Activated CD8-positive, alpha-beta memory T cell treated with anti-CD3 and anti-CD28 coated beads, Interleukin-2, amount 10 ng/mL, durations not matched to agents 7 days and 5 days (primary cell): ENCODE measurements around the gene PHACTR1. TPM values are rescaled to one million over a fixed set of nuclear protein-coding genes. Genes with fewer than 3 reads are reported as not detected.
A peak's percentile ranks its signal among the peaks of the same experiment; 100 is the strongest.

Experiments used
- ATAC-seq: fragments of 150-1000 bp; cut with Tn5 transposase; one replicate; pipeline ENCODE4 v1.10.0; 2021; ENCODE audit warnings: moderate library complexity
- CTCF ChIA-PET: fragments of 350-600 bp; sonication (Branson Sonifier 250); formaldehyde crosslinking; loops from one replicate; lab custom pipeline; 2021; ENCODE audit warnings: antibody characterized with exemption; lab: Charles Lee
- DNase-seq: peaks from one replicate; pipeline ENCODE4 v3.0.0-alpha.2; 2020
- H3K27ac Mint-ChIP-seq: one replicate; pipeline ENCODE4 v1.8.0; 2021; ENCODE audit warnings: mild to moderate bottlenecking, mixed read lengths
- H3K27me3 Mint-ChIP-seq: one replicate; pipeline ENCODE4 v1.8.0; 2021; ENCODE audit warnings: mixed read lengths
- H3K36me3 Mint-ChIP-seq: one replicate; pipeline ENCODE4 v1.8.0; 2021; ENCODE audit warnings: mild to moderate bottlenecking, mixed read lengths
- H3K4me1 Mint-ChIP-seq: one replicate; pipeline ENCODE4 v1.8.0; 2021; ENCODE audit warnings: mixed read lengths
- H3K4me3 Mint-ChIP-seq: one replicate; pipeline ENCODE4 v1.8.0; 2021; ENCODE audit warnings: mild to moderate bottlenecking, moderate library complexity, mixed read lengths
- H3K9me3 Mint-ChIP-seq: one replicate; pipeline ENCODE4 v1.8.0; 2022; ENCODE audit warnings: low read depth, mixed read lengths
- total RNA-seq, 2 experiments: library from RNA; stranded (reverse); gene quantifications; one replicate each; pipeline ENCODE4 v1.2.3, GENCODE V29; 2021

Gene PHACTR1
- total RNA-seq, 2 experiments from 2014 or later: 0.73 to 2.2 TPM

DNA sequence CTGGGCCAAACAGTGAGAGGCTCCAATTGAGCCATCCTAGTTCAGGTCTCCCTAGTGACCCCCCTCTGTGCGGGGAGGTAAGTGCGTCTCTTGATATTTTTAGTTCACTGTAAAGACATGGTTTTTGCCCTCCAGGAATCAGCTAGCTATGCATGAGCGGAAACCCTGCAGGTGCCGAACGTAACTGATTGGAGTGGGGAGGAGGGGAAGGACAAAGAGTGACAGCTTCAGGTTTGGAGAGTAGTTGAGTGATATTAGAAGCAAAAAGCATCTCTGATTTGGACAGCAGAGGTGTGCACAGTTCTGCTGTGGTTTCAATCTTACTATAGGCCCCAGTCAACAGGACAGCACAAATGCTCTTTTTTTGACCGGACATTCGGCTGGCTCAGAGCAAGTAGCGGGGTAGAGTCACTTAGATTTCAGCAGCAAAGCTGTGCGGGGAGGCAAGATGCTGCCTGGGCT, 580.0 kb downstream of the PHACTR1 start:
- CTCF ChIA-PET: no interaction called here
- Mint-ChIP-seq H3K9me3 (no peaks in the 10 kb centered on the region), H3K27ac (no peak overlapping the region), H3K4me3 (no peak overlapping the region), H3K27me3 (no peaks in the 10 kb centered on the region), H3K4me1 (no peaks in the 10 kb centered on the region), H3K36me3 (peaks cover 32% of the 10 kb centered on the region)
- no peak for DNase-seq
- no peak for ATAC-seq

DNA sequence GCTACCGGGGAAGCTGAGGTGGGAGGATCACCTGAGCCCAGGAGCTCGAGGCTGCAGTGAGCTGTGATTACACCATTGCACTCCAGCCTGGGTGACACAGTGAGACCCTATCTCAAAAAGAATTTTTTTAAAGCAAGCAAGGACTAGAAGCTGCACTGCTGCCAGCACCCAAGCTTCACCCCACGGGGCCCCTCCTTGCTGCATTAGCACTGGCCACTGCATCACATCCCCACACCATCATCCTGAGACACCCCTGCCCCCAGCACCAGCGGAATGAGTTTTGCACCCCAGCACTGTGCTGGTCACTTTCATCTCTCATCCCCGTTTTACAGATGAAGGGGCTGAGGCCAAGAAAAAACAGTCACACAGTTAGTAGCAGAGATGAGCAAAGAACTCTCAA, 580.8 kb downstream of the PHACTR1 start:
- CTCF ChIA-PET: interaction anchor here (0.6 kb wide), 1 partner anchor 34 kb away, joined by 4 read pairs; no protein-coding TSS in a partner anchor
- Mint-ChIP-seq H3K9me3 (no peaks in the 10 kb centered on the region), H3K4me1 (peaks cover 2% of the 10 kb centered on the region), H3K36me3 (peaks cover 33% of the 10 kb centered on the region), H3K27me3 (no peaks in the 10 kb centered on the region), H3K27ac (no peak overlapping the region), H3K4me3 (no peak overlapping the region)
- no peak for DNase-seq
- no peak for ATAC-seq

DNA sequence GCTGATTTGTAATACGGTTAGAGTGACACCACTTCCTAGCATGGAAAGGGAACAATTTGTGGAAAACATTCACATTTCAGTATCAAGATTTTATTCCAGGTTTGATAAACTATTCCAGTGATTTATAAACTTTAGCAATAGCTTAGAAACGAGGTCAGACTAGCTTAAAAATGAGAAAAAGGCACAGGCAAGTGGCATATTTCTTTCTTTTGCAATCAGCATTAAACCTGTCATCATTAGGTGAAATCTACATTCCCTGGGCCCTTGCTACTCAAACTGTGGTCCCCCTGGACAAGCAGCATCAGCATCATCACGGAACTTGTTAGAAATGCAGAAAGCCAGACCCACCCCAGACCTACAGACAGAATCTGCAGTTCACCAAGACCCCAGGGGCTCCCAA, 581.9 kb downstream of the PHACTR1 start:
- Mint-ChIP-seq H3K36me3 (peaks cover 36% of the 10 kb centered on the region), H3K27ac (no peak overlapping the region), H3K27me3 (no peaks in the 10 kb centered on the region), H3K4me1 (peaks cover 13% of the 10 kb centered on the region), H3K9me3 (no peaks in the 10 kb centered on the region), H3K4me3 (no peak overlapping the region)
- no peak for ATAC-seq
- CTCF ChIA-PET: interaction anchor here (0.8 kb wide), 1 partner anchor 32 kb away, joined by 3 read pairs; no protein-coding TSS in a partner anchor
- no peak for DNase-seq

DNA sequence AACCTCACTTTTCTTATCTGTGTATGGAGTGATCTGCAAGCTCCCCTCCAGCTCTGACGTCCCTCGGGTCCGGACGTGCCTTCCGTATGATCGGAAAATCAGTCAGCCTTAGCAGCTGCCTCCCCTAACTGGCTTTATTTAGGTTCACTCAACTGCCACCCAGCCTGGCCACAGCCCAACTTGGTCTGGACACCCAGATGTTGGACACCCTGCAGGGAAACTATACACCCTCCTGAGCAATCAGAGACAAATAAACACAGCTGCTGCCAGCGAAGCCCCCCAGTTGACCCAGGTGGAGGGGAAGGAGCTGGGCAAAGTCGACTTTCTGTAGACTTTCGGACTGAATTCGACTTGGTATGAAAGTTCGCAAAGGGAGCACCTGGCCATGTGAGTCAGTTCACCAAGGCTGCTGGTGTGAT, 582.8 kb downstream of the PHACTR1 start:
- H3K27ac Mint-ChIP-seq: no peak overlapping the region
- ATAC-seq (no peak), DNase-seq (no peak)
- no peaks in the 10 kb centered on the region for H3K9me3 Mint-ChIP-seq
- no peak overlapping the region for H3K4me3 Mint-ChIP-seq
- peaks cover 21% of the 10 kb centered on the region for H3K4me1 Mint-ChIP-seq
- CTCF ChIA-PET: no interaction called here
- peaks cover 31% of the 10 kb centered on the region for H3K36me3 Mint-ChIP-seq
- H3K27me3 Mint-ChIP-seq: no peaks in the 10 kb centered on the region

DNA sequence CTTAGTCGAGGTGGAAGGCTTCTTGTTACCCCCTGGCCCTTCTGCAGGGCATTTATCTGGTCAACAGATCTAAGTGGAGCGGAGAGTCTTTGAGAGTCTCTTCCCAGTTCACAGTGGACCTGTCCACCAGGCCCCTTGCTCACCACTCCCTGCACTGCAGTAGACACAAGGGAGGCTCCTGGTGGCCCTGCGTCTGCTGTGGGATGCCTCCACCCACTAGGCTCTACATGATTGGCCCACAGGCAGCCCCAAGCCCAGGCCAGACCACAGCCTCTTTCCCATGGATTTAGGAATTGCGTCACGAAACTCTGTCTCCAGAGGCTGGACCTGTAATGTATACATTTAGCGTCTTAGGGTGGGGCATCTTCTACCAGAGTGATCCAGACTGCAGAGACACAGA, 583.4 kb downstream of the PHACTR1 start:
- no peak overlapping the region for H3K27ac Mint-ChIP-seq
- H3K36me3 Mint-ChIP-seq: peaks cover 28% of the 10 kb centered on the region
- no peaks in the 10 kb centered on the region for H3K27me3 Mint-ChIP-seq
- H3K4me1 Mint-ChIP-seq: peaks cover 24% of the 10 kb centered on the region
- H3K9me3 Mint-ChIP-seq: no peaks in the 10 kb centered on the region
- no peak overlapping the region for H3K4me3 Mint-ChIP-seq
- no peak for DNase-seq
- ATAC-seq: no peak
- CTCF ChIA-PET: no interaction called here

DNA sequence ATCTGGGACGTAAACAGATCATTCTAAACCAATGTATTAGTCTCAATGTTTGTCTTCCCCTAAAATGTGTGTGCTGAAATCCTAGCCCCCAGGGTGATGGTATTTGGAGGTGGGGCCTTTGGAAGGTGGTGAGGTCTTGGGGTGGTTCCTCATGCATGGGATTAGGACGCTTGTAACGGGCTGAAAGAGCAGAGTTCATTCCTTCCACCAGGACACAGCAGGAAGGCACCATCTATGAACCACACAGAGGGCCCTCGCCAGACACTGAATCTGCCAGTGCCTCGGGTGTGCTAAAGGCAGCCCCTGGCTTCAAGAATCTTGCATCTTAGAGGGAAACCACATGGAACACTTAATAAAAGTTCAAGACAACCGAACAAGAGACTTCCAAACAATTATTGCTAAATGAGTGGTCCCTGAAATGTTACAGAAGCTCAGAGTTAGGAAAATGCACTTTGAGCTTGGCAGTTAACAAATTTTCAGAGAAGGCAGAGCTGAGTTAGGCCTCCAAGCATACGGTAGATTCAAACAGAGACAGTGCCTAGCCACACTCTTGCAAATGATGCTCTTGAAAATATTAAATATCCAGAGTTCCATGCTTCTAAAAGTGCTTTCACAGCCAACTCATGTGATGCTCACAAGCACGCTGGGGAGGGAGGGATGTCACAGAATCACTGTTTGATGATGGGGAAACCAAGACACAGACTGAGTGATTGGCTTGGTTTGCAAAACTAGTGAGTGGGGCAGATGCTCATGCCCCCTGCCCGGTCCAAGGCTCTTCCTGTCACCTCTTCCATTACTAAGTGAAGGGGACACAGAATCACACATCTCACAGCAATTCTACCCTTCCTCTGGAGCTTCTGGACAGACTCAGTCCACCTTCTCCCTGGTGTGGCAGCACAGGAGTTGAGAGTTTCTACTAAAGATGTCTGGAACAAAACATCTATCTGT, 584.4 kb downstream of the PHACTR1 start:
- CTCF ChIA-PET: interaction anchor here (1.3 kb wide), 1 partner anchor 28 kb away, joined by 3 read pairs; the partner anchor contains the start of gene TBC1D7
- Mint-ChIP-seq H3K4me3 (no peak overlapping the region), H3K9me3 (no peaks in the 10 kb centered on the region), H3K27me3 (no peaks in the 10 kb centered on the region), H3K36me3 (peaks cover 29% of the 10 kb centered on the region), H3K4me1 (peaks cover 24% of the 10 kb centered on the region), H3K27ac (no peak overlapping the region)
- DNase-seq (no peak), ATAC-seq (no peak)

DNA sequence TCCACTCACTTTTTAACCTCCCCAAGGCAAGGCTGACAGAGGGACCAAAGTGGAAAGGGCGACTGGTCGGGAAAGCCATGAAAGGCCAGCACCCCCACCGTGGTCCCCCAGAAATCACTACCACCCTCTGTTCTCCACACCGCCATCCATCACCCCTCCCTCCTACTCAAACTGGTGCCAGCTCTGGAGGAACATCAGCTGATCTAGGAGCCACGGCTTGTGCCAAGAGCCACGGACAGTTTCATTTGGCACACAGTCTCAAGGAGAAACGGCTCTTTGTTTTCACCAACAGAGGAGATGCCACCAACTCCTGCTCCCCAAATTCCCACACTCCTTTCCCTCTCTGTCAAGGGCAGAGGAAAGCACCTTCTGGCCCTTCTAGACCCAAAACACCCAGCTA, 585.7 kb downstream of the PHACTR1 start:
- no peak for DNase-seq
- ATAC-seq: no peak
- Mint-ChIP-seq H3K9me3 (no peaks in the 10 kb centered on the region), H3K27me3 (no peaks in the 10 kb centered on the region), H3K4me3 (no peak overlapping the region), H3K36me3 (peaks cover 32% of the 10 kb centered on the region), H3K27ac (peak overlapping the region; percentile 84), H3K4me1 (peaks cover 24% of the 10 kb centered on the region)
- CTCF ChIA-PET: interaction anchor here (0.8 to 1.3 kb wide), 4 partner anchors 26 to 391 kb away, joined by 3 to 5 read pairs (median 4); partner anchors contain the start of genes NOL7, SIRT5 and TBC1D7

DNA sequence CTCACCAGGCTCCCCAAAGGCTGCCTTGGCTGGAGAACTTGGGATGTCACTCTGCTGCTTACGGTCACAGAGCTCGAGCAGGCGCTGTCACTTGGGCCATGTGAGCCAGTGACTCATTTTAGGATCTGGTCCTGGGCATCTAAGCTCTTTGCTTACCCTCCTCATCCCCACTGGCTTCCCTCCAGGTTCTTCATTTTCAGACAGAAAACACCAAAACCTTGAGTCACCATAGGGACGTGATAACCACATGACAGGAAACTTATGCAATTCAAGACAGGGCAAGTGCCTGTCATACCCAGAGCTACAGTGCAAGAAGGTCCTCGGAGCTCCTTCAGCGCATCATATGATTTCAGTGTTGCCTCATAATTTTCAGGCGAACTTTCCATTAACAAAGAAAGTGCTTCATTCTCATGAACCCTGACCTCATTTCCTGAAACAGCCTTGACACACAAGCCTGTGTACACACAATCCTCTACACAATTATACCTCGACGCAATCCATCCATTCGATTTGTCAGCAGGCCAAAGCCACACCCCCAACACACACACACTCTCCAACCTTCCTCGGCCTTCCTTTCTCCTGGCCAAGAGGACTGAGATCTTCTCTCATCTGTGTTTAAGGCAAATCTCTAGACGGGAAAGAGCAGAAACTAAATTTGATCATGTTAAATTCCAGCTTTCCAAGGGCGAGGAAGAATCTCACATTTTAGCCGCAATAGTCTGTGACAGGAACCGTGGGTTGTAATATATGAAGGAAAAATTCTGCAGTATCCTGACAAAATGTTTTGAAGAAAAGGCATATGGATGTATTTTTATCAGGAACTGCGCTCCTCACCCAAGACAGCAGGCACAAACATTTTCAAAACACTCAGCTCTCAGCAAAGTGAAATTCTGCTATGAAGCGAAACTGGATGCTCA, 586.4 kb downstream of the PHACTR1 start:
- CTCF ChIA-PET: interaction anchor here (0.8 to 2.0 kb wide), 4 partner anchors 25 to 392 kb away, joined by 3 to 5 read pairs (median 4); partner anchors contain the start of genes NOL7, SIRT5 and TBC1D7
- peak overlapping the region; percentile 38 for H3K4me3 Mint-ChIP-seq
- DNase-seq (peak; percentile 79), ATAC-seq (peak; percentile 92)
- H3K27ac Mint-ChIP-seq: peak overlapping the region; percentile 84
- peaks cover 36% of the 10 kb centered on the region for H3K36me3 Mint-ChIP-seq
- peaks cover 24% of the 10 kb centered on the region for H3K4me1 Mint-ChIP-seq
- no peaks in the 10 kb centered on the region for H3K27me3 Mint-ChIP-seq
- H3K9me3 Mint-ChIP-seq: no peaks in the 10 kb centered on the region

DNA sequence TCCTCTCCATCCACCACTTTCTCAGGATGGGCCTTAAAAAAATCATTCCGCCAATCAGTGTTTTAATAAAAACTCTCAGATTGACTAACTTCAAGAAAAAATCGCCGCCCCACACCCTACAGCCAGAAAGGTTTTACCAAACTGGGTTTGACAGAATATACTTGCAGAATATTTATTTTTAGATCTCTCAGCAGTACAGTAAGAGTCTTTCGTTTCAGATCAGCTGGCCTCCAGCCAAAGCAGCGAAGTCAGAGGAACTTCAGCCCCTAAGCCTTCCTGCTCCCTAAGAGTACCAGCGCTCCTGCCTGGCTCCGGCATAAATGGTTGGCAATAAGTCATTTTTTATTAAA, 587.1 kb downstream of the PHACTR1 start:
- Mint-ChIP-seq H3K36me3 (peaks cover 35% of the 10 kb centered on the region), H3K9me3 (no peaks in the 10 kb centered on the region), H3K27ac (peak overlapping the region; percentile 84), H3K4me1 (peaks cover 24% of the 10 kb centered on the region), H3K4me3 (peak overlapping the region; percentile 38), H3K27me3 (no peaks in the 10 kb centered on the region)
- ATAC-seq (peak; percentile 29), DNase-seq (peak; percentile 49)
- CTCF ChIA-PET: interaction anchor here (2.0 kb wide), 1 partner anchor 25 kb away, joined by 4 read pairs; the partner anchor contains the start of gene TBC1D7

DNA sequence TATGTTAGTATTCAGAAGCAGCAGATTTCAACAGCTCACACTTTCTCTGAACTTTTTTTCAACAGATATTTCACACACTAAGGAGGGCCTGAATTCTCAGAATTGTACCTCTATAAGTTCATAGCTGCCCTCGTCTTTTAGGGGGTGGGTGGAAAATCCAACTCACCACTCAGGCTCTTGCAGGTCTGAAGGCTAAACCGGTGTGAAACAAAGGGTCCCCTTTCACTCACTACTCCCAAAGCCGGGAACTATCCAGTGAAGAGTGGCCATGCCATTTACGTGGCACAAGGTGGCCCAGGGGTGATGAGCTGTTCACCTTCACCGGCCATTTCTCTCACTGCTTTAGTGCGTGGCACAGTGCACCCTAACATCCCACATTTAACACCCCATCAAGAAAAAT, 587.5 kb downstream of the PHACTR1 start:
- peaks cover 24% of the 10 kb centered on the region for H3K4me1 Mint-ChIP-seq
- ATAC-seq (no peak), DNase-seq (no peak)
- no peak overlapping the region for H3K27ac Mint-ChIP-seq
- peaks cover 38% of the 10 kb centered on the region for H3K36me3 Mint-ChIP-seq
- no peaks in the 10 kb centered on the region for H3K27me3 Mint-ChIP-seq
- no peak overlapping the region for H3K4me3 Mint-ChIP-seq
- no peaks in the 10 kb centered on the region for H3K9me3 Mint-ChIP-seq
- CTCF ChIA-PET: interaction anchor here (1.3 to 2.0 kb wide), 2 partner anchors 19 to 24 kb away, joined by 3 to 4 read pairs; partner anchors contain the start of gene TBC1D7

DNA sequence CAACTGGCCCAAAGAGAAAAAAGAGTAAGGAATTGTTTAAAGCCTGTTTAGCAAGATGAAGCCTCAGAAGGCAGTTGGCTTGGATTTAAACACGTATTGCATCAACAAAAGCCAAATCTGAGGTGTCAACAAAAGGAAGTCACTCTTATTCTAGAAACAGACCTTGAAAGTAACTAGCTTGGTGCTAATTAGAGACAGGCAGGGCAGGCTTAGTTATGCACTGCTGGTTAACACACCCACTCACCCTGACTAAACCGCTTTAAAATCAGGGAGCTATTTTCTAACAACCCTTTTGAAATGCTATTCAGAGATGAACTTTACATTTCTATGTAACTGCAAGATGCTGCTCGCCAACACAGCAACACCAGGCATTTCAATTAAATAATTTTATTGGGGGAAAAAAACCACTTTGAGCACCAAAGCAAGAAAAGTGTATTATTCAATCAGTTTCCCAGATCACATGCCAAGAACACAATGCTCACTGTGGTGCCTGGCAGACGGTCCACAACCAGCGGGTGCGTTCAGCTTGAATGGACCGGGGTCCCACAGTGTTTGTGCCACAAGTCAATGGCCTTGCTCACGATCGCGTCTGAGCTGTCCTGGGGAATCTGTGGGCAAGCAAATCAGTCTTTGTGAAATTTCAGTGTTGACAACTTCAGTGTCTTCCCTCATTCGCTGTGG, 588.2 kb downstream of the PHACTR1 start:
- CTCF ChIA-PET: interaction anchor here (1.3 to 2.0 kb wide), 2 partner anchors 18 to 24 kb away, joined by 3 to 4 read pairs; partner anchors contain the start of gene TBC1D7
- DNase-seq (no peak), ATAC-seq (no peak)
- no peaks in the 10 kb centered on the region for H3K27me3 Mint-ChIP-seq
- H3K4me1 Mint-ChIP-seq: peaks cover 24% of the 10 kb centered on the region
- no peaks in the 10 kb centered on the region for H3K9me3 Mint-ChIP-seq
- no peak overlapping the region for H3K4me3 Mint-ChIP-seq
- peaks cover 38% of the 10 kb centered on the region for H3K36me3 Mint-ChIP-seq
- H3K27ac Mint-ChIP-seq: no peak overlapping the region

DNA sequence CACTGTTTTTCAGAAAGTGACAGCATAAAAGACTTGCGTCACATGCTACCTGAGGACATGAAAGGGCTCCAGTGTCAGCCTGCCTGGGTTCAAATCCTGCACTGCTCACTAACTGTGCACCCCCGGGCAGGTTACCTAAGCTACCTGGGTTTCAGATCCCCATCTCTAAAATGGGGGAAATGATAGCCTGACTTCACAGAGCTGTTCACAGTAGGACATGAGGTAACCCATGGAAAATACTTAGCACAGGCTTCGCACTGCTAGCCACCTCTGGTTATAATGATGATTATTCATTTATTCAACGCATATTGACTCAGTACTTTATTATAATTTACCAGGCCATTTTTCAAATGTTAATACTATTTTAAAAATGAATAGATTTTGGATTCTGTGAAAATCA, 588.7 kb downstream of the PHACTR1 start:
- H3K4me1 Mint-ChIP-seq: peaks cover 24% of the 10 kb centered on the region
- no peak overlapping the region for H3K4me3 Mint-ChIP-seq
- H3K9me3 Mint-ChIP-seq: no peaks in the 10 kb centered on the region
- H3K27me3 Mint-ChIP-seq: no peaks in the 10 kb centered on the region
- CTCF ChIA-PET: interaction anchor here (1.3 to 2.0 kb wide), 2 partner anchors 18 to 23 kb away, joined by 3 to 4 read pairs; partner anchors contain the start of gene TBC1D7
- H3K36me3 Mint-ChIP-seq: peaks cover 41% of the 10 kb centered on the region
- ATAC-seq: no peak
- no peak overlapping the region for H3K27ac Mint-ChIP-seq
- DNase-seq: no peak
